Transverse colon (tissue), 4 donors: ENCODE results near the gene MAS1. TPM values are rescaled to one million over a fixed set of nuclear protein-coding genes. Genes with fewer than 3 reads are reported as not detected.

Source experiments
- DNase-seq: peaks from one replicate; pipeline ENCODE4 v3.0.0-alpha.2; 2019
- H3K27ac ChIP-seq, 4 donors: fragments of 200-600 bp; sonication (generic); 2 replicates each; pipeline ENCODE4 v1.5.1; 2016 to 2018; ENCODE audit warnings: inconsistent platforms in 4 of 4
- H3K27me3 ChIP-seq: fragments of 200-600 bp; sonication (generic); 2 replicates; pipeline ENCODE4 v1.5.1; 2017; ENCODE audit warnings: inconsistent platforms
- H3K36me3 ChIP-seq, 4 donors: fragments of 200-600 bp; sonication (generic); 2 replicates each; pipeline ENCODE4 v1.5.1; 2017 to 2019; ENCODE audit warnings: inconsistent platforms in 4 of 4
- H3K4me1 ChIP-seq, 4 donors: fragments of 200-600 bp; sonication (generic); 2 replicates each; pipeline ENCODE4 v1.5.1; 2017 to 2020; ENCODE audit warnings: inconsistent platforms in 4 of 4
- H3K4me3 ChIP-seq, 4 donors: fragments of 200-600 bp; sonication (generic); 1 replicate in 1 of 4; 2 replicates in 3 of 4; pipeline versions ENCODE4 v1.5.1 to v1.6.1; 2017 to 2019; ENCODE audit warnings: inconsistent platforms in 4 of 4
- H3K9me3 ChIP-seq, 2 donors: fragments of 200-600 bp; sonication (generic); 2 replicates each; pipeline ENCODE4 v1.5.1; 2017 to 2019; ENCODE audit warnings: inconsistent platforms in 2 of 2
- CTCF ChIP-seq, 5 experiments: fragments of 200-600 bp in 3 of 5; fragments of 450-650 bp in 2 of 5; sonication (generic) in 3 of 5; IDR thresholded peaks; 1 replicate in 2 of 5; 2 replicates in 3 of 5; pipeline ENCODE4 v1.5.1; 2016 to 2017; ENCODE audit warnings: antibody characterized with exemption in 5 of 5, inconsistent platforms in 3 of 5, mild to moderate bottlenecking in 2 of 5, moderate library complexity in 1 of 5
- EP300 ChIP-seq: sonication (generic); formaldehyde crosslinking; IDR thresholded peaks from one replicate; pipeline ENCODE4 v1.6.1; 2017; ENCODE audit warnings: antibody characterized with exemption, low read depth
- POLR2A ChIP-seq: fragments of 450-650 bp; IDR thresholded peaks from one replicate; pipeline ENCODE4 v1.6.1; 2016; ENCODE audit warnings: antibody characterized with exemption, mild to moderate bottlenecking, moderate library complexity
- POLR2AphosphoS5 ChIP-seq, 3 donors: sonication (generic); formaldehyde crosslinking; IDR thresholded peaks; one replicate each; pipeline ENCODE4 v1.6.1; 2016; ENCODE audit warnings: antibody characterized with exemption in 3 of 3
- WGBS, 2 donors: methylation state at CpG; one replicate each; pipeline ENCODE4 v1.1.5; 2018; ENCODE audit warnings: low coverage in 1 of 2; 5-methylcytosine and 5-hydroxymethylcytosine counted together
- in situ Hi-C, 4 donors: fragments of 200-750 bp; cut with MboI; loops; one replicate each; pipeline versions ENCODE4 v1.15.0 to v1.15.1; 2017; ENCODE audit warnings: low sequenced_read_pairs in 3 of 4, low pct_ligation_motif_present in 1 of 4, low pct_unique_long_range_greater_than_20kb in 1 of 4
- intact Hi-C: fragments of 100-400 bp; cut with DNase I; formaldehyde crosslinking; loops from one replicate; pipeline ENCODE4 v1.15.1; 2023; ENCODE audit warnings: low total_unique reads
- total RNA-seq, 4 donors: library from RNA; depleted of rRNA; stranded (reverse); fragments of >200 nt; gene quantifications; one replicate each; pipeline ENCODE4 v1.1.0, GENCODE V29; 2016

The MAS1 gene
- total RNA-seq, 4 donors from 2014 or later: not detected

GRCh38 chr6:159935633-159936032, 44.8 kb downstream of the MAS1 start:
- no peak overlapping the region for H3K27ac ChIP-seq
- WGBS, 2 donors: 100% methylated on average over 2 of the region's 2 CpGs
- no peaks in the 10 kb centered on the region for H3K36me3 ChIP-seq
- H3K9me3 ChIP-seq: peaks cover 0 to 8% of the 10 kb centered on the region in 2 donors
- no peaks in the 10 kb centered on the region for H3K4me1 ChIP-seq
- H3K4me3 ChIP-seq: no peak overlapping the region
- H3K27me3 ChIP-seq: no peaks in the 10 kb centered on the region
- TF ChIP-seq POLR2AphosphoS5 (IDR thresholded peaks at IDR 0.05) (no peak), POLR2A (no peak), CTCF (IDR thresholded peaks at IDR 0.05) (no peak), EP300 (no peak)
- DNase-seq: no peak
- intact Hi-C loops (no loop called here), in situ Hi-C loops (loop anchor here in 1 of 4 donors (25.0 kb wide), 1 partner anchor 773 kb away; the partner anchor contains the start of gene FNDC1)

GRCh38 chr6:159939591-159940016, 48.8 kb downstream of the MAS1 start:
- WGBS, 2 donors: 50 to 87% methylated on average over 1 to 6 of the region's 6 CpGs
- in situ Hi-C loops: loop anchor here in 1 of 4 donors (25.0 kb wide), 1 partner anchor 777 kb away; the partner anchor contains the start of gene FNDC1
- intact Hi-C loops: no loop called here
- no peaks in the 10 kb centered on the region for H3K36me3 ChIP-seq
- no peak for DNase-seq
- TF ChIP-seq POLR2AphosphoS5 (IDR thresholded peaks at IDR 0.05) (no peak), POLR2A (no peak), CTCF (IDR thresholded peaks at IDR 0.05) (no peak), EP300 (no peak)
- no peaks in the 10 kb centered on the region for H3K27me3 ChIP-seq
- no peak overlapping the region for H3K27ac ChIP-seq
- H3K9me3 ChIP-seq: peaks cover 7 to 13% of the 10 kb centered on the region in 2 donors
- H3K4me1 ChIP-seq: no peaks in the 10 kb centered on the region
- H3K4me3 ChIP-seq: no peak overlapping the region

Other genes with a start within 250 kb of the MAS1 start
- gene SOD2, start 197.7 kb upstream of the MAS1 start, total RNA-seq: 100 to 1,000 TPM; 170 to 272 (median 224) TPM
- 100 to 1,000 TPM in 2 of 4 donors, 10 to 100 TPM in 2; 32.6 to 119 (median 88.1) TPM for gene WTAP, start 163.5 kb upstream of the MAS1 start, total RNA-seq
- gene ACAT2, start 128.9 kb upstream of the MAS1 start, total RNA-seq: 10 to 100 TPM in 3 of 4 donors, 1 to 10 TPM in 1; 8.2 to 19.8 (median 13.8) TPM
- gene TCP1, start 101.4 kb upstream of the MAS1 start, total RNA-seq: 100 to 1,000 TPM in 2 of 4 donors, 10 to 100 TPM in 2; 43.8 to 170 (median 112) TPM
- 10 to 100 TPM; 15.3 to 68.1 (median 40.6) TPM for gene MRPL18, start 100.5 kb upstream of the MAS1 start, total RNA-seq
- 1 to 10 TPM in 1 of 4 donors, not detected in 3; 1.5 TPM for gene PNLDC1, start 90.7 kb upstream of the MAS1 start, total RNA-seq
- gene IGF2R, start 78.1 kb downstream of the MAS1 start, total RNA-seq: 100 to 1,000 TPM in 1 of 4 donors, 10 to 100 TPM in 3; 48.8 to 106 (median 92.3) TPM
- 1 to 10 TPM in 1 of 4 donors, under 1 TPM in 2, not detected in 1; 0.40 to 1.7 (median 0.55) TPM for gene SLC22A1, start 230.8 kb downstream of the MAS1 start, total RNA-seq